ENCODE data around the gene TACC2. TPM values are rescaled to one million over a fixed set of nuclear protein-coding genes. Genes with fewer than 3 reads are reported as not detected.
A peak's percentile ranks its signal among the peaks of the same experiment; 100 is the strongest.
"Not testable (repeated sequence)": the region's sequence is repeated elsewhere in the genome, so short reads cannot be mapped to it uniquely, and the experiment has no call there.

The TACC2 gene
- total and polyA plus RNA-seq, 8 donors = 29.0 to 102 (median 52.9) TPM

DNA sequence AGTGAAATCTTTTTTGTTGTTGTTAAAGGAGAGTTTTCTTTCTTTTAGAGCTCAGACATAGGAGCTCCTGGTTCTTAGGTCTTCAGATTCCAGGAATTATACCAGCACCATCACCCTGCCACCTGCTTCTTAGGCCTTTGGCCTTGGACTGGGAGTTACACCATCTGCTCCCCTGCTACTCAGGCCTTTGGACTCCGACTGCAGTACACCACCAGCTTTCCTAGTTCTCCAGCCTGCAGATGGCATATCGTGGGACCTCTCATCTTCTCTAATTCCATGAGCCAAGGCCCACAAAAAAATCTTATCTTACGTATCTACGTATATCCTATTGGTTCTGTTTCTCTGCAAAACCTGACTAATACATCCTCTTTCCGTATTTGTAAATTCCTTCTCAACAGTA lies 5.1 kb upstream of the TACC2 start:
- WGBS, 5 donors = 80 to 96% (median 90%) methylated on average over 5 of the region's 5 CpGs
- intact Hi-C loops (cut with DNase I; ENCODE audit: low total_unique reads) = no loop called here
- H3K9me3 ChIP-seq = peaks cover 0 to 14% (median 7%) of the 10 kb centered on the region in 4 donors
- peaks cover 0 to 1% (median 0%) of the 10 kb centered on the region in 4 donors for H3K4me1 ChIP-seq
- no peak overlapping the region for H3K4me3 ChIP-seq
- H3K36me3 ChIP-seq = no peaks in the 10 kb centered on the region
- no peaks in the 10 kb centered on the region for H3K27me3 ChIP-seq
- DNase-seq = no peak
- no peak overlapping the region for H3K27ac ChIP-seq
- TF ChIP-seq POLR2AphosphoS5 (IDR thresholded peaks at IDR 0.05) (no peak), EP300 (IDR thresholded peaks at IDR 0.05) (no peak), POLR2A (IDR thresholded peaks at IDR 0.05) (no peak)
- TF ChIP-seq, protein P1, sequence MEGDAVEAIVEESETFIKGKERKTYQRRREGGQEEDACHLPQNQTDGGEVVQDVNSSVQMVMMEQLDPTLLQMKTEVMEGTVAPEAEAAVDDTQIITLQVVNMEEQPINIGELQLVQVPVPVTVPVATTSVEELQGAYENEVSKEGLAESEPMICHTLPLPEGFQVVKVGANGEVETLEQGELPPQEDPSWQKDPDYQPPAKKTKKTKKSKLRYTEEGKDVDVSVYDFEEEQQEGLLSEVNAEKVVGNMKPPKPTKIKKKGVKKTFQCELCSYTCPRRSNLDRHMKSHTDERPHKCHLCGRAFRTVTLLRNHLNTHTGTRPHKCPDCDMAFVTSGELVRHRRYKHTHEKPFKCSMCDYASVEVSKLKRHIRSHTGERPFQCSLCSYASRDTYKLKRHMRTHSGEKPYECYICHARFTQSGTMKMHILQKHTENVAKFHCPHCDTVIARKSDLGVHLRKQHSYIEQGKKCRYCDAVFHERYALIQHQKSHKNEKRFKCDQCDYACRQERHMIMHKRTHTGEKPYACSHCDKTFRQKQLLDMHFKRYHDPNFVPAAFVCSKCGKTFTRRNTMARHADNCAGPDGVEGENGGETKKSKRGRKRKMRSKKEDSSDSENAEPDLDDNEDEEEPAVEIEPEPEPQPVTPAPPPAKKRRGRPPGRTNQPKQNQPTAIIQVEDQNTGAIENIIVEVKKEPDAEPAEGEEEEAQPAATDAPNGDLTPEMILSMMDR (IDR thresholded peaks at IDR 0.05) = no peak

DNA sequence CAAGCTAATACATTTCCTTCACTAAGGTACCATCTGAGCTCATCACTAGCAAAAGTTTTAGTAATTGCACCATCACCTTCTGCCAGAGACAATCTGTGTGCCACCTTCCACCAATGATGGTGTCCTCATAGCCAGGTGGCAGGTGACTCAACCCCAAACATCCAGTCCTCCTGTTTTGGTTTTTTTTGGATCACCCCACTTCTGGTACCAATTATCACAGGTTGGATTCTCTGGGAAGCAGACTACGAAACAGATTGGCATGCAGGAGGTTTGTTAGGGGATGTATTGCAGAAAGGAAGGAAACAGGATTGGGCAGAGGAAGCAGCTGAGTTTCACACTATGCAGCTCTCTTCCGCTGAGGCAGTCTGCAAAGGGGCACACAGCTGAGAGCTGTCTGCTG lies 4.5 kb upstream of the TACC2 start:
- intact Hi-C loops (cut with DNase I; ENCODE audit: low total_unique reads) = no loop called here
- Histone ChIP-seq H3K27me3 (no peaks in the 10 kb centered on the region), H3K4me1 (peaks cover 0 to 7% (median 0%) of the 10 kb centered on the region in 4 donors), H3K4me3 (no peak overlapping the region), H3K27ac (no peak overlapping the region), H3K36me3 (no peaks in the 10 kb centered on the region), H3K9me3 (peaks cover 0 to 14% (median 7%) of the 10 kb centered on the region in 4 donors)
- DNase-seq = no peak
- WGBS, 5 donors = 67 to 100% (median 85%) methylated on average over 2 of the region's 2 CpGs
- TF ChIP-seq POLR2A (IDR thresholded peaks at IDR 0.05) (no peak), POLR2AphosphoS5 (IDR thresholded peaks at IDR 0.05) (no peak), EP300 (IDR thresholded peaks at IDR 0.05) (no peak)
- TF ChIP-seq, protein P1 (IDR thresholded peaks at IDR 0.05) = no peak

GRCh38 chr10:121990015-121990677 lies 1.2 kb downstream of the TACC2 start:
- WGBS, 5 donors = 60 to 65% (median 61%) methylated on average over 9 of the region's 9 CpGs
- Histone ChIP-seq H3K36me3 (no peaks in the 10 kb centered on the region), H3K4me1 (peaks cover 16 to 44% (median 24%) of the 10 kb centered on the region in 4 donors), H3K27ac (peak overlapping the region; percentile 39 to 75 (median 58)), H3K4me3 (peak overlapping the region in 1 of 4 donors; percentile 7), H3K27me3 (no peaks in the 10 kb centered on the region), H3K9me3 (no peaks in the 10 kb centered on the region)
- DNase-seq = peak; percentile 51 to 60
- TF ChIP-seq POLR2A (IDR thresholded peaks at IDR 0.05) (no peak), POLR2AphosphoS5 (IDR thresholded peaks at IDR 0.05) (no peak), EP300 (IDR thresholded peaks at IDR 0.05) (no peak)
- TF ChIP-seq, protein P1 (IDR thresholded peaks at IDR 0.05) = no peak
- intact Hi-C loops (cut with DNase I; ENCODE audit: low total_unique reads) = no loop called here

DNA sequence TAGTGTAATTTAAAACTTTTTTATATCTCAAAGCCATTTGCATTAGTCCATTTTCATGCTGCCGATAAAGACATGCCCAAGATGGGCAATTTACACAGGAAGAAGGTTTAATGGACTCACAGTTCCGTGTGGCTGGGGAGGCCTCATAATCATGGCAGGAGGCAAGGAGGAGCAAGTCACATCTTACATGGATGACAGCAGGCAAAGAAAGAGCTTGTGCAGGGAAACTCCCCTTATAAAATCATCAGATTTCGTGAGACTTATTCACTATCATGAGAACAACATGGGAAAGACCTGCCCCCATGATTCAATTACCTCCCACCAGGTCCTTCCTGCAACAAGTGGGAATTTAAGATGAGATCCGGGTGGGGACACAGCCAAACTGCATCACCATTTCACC lies 2.8 kb downstream of the TACC2 start:
- H3K27ac ChIP-seq = peak overlapping the region in 2 of 5 donors; percentile 90 to 91
- WGBS, 5 donors = 88 to 97% (median 93%) methylated on average over 4 of the region's 4 CpGs

GRCh38 chr10:121994429-121994941 lies 5.5 kb downstream of the TACC2 start:
- Histone ChIP-seq H3K27ac (peak overlapping the region; percentile 81 to 91 (median 87)), H3K27me3 (no peaks in the 10 kb centered on the region), H3K9me3 (no peaks in the 10 kb centered on the region), H3K4me3 (peak overlapping the region in 3 of 4 donors; percentile 1 to 13 (median 12)), H3K4me1 (peaks cover 16 to 54% (median 37%) of the 10 kb centered on the region in 4 donors), H3K36me3 (no peaks in the 10 kb centered on the region)
- WGBS, 5 donors = 14 to 28% (median 19%) methylated on average over 10 of the region's 10 CpGs
- TF ChIP-seq POLR2AphosphoS5 (IDR thresholded peaks at IDR 0.05) (peak; percentile 31 to 86 (median 67)), EP300 (IDR thresholded peaks at IDR 0.05) (no peak)
- DNase-seq = peak; percentile 73 to 87
- intact Hi-C loops (cut with DNase I; ENCODE audit: low total_unique reads) = no loop called here

More for the DNA sequence above, 2.8 kb downstream of the TACC2 start:
- intact Hi-C loops (cut with DNase I; ENCODE audit: low total_unique reads); H3K36me3 ChIP-seq; H3K4me3 ChIP-seq; H3K9me3 ChIP-seq; DNase-seq; H3K27me3 ChIP-seq: not testable (repeated sequence)
- H3K4me1 ChIP-seq = peaks cover 16 to 59% (median 34%) of the 10 kb centered on the region in 4 donors
